Uterus (tissue), 4 donors: ENCODE data around the gene ZDHHC18. TPM values are rescaled to one million over a fixed set of nuclear protein-coding genes. Genes with fewer than 3 reads are reported as not detected.
A peak's percentile ranks its signal among the peaks of the same experiment; 100 is the strongest.
"Not testable (repeated sequence)": the region's sequence is repeated elsewhere in the genome, so short reads cannot be mapped to it uniquely, and the experiment has no call there.

Source experiments
- DNase-seq, 2 donors: peaks; one replicate each; pipeline ENCODE4 v3.0.0-alpha.2; 2019 to 2020
- H3K27ac ChIP-seq, 2 donors: fragments of 200-600 bp; sonication (generic); 1 replicate in 1 of 2; 2 replicates in 1 of 2; pipeline ENCODE4 v1.5.1; 2016 to 2018
- H3K27me3 ChIP-seq, 2 donors: fragments of 200-600 bp; sonication (generic); one replicate each; pipeline ENCODE4 v1.5.1; 2018 to 2019; ENCODE audit warnings: control low read depth in 1 of 2
- H3K36me3 ChIP-seq, 2 donors: fragments of 200-600 bp; sonication (generic); one replicate each; pipeline ENCODE4 v1.5.1; 2019; ENCODE audit warnings: control low read depth in 1 of 2
- H3K4me1 ChIP-seq, 2 donors: fragments of 200-600 bp; sonication (generic); one replicate each; pipeline ENCODE4 v1.5.1; 2018 to 2019; ENCODE audit warnings: control low read depth in 1 of 2
- H3K4me3 ChIP-seq, 2 donors: fragments of 200-600 bp; sonication (generic); 1 replicate in 1 of 2; 2 replicates in 1 of 2; pipeline ENCODE4 v1.5.1; 2018 to 2019; ENCODE audit warnings: mild to moderate bottlenecking in 1 of 2
- H3K9me3 ChIP-seq, 2 donors: fragments of 200-600 bp; sonication (generic); one replicate each; pipeline ENCODE4 v1.5.1; 2019; ENCODE audit warnings: control low read depth in 1 of 2
- CTCF ChIP-seq, 4 experiments: fragments of 200-600 bp in 2 of 4; fragments of 450-650 bp in 2 of 4; sonication (generic) in 2 of 4; IDR thresholded peaks; one replicate each; pipeline ENCODE4 v1.5.1; 2016 to 2019; ENCODE audit warnings: antibody characterized with exemption in 4 of 4, mild to moderate bottlenecking in 2 of 4, moderate library complexity in 1 of 4
- POLR2A ChIP-seq, 2 donors: fragments of 450-650 bp; IDR thresholded peaks; one replicate each; pipeline ENCODE4 v1.6.1; 2016; ENCODE audit warnings: antibody characterized with exemption in 2 of 2, mild to moderate bottlenecking in 1 of 2, moderate library complexity in 1 of 2
- intact Hi-C: fragments of 100-400 bp; cut with DNase I; formaldehyde crosslinking; loops from one replicate; pipeline ENCODE4 v1.15.1; 2023; ENCODE audit warnings: low total_unique reads
- total RNA-seq, 4 donors: library from RNA; depleted of rRNA in 3 of 4; stranded (reverse); fragments of >200 nt in 3 of 4; gene quantifications; one replicate each; pipeline versions ENCODE4 v1.1.0 to v1.2.4, GENCODE V29; 2014 to 2023
- donor health status: DM: yes; HTN: yes; CAD: no.

The ZDHHC18 gene
- total RNA-seq, 4 donors from 2014 or later = 1.2 to 19.8 (median 8.0) TPM

DNA sequence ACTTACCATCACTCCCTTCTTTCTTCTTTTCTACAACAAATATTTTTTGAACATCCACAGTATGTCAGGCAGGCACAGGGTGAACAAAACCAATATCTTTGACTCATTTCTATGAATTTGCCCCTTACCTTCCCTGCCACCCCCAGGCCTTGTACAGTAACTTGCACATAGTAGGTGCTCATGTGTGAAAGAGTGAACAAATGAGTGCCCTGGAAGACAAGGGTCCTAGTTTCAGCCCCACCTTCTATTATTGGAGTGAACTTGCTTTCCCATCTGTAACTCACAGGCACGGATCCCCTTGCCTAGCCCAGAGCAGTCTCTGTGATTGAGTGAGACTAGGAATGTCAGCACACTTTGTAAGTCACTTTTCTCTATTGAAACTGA lies 12.8 kb downstream of the ZDHHC18 start:
- Histone ChIP-seq H3K27ac (no peak overlapping the region), H3K36me3 (no peaks in the 10 kb centered on the region), H3K4me1 (no peaks in the 10 kb centered on the region), H3K9me3 (no peaks in the 10 kb centered on the region), H3K4me3 (no peak overlapping the region), H3K27me3 (no peaks in the 10 kb centered on the region)
- TF ChIP-seq POLR2A (IDR thresholded peaks at IDR 0.05) (no peak), CTCF (IDR thresholded peaks at IDR 0.05) (no peak)
- no peak for DNase-seq
- intact Hi-C loops = no loop called here

DNA sequence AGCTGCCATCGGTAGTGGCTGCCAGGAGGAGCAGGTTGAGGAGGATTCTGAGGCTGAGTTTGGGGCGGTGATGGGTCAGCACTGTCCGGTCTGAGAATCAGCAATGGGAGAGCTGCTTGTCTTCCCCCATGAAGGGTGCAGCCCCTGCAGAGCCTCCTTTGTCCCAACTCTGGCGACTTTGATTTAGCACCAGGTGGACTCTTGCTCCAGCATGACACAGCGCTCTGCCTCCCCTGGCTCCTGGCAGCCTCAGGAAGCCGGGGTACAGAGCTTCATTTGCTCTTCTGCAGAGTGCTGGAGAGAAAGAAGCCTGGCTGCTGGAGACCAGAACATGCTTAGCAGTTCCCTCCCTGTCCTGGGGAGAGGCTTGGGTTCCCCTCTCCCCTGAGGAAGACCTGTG lies 13.3 kb downstream of the ZDHHC18 start:
- no peak for DNase-seq
- Histone ChIP-seq H3K4me3 (no peak overlapping the region), H3K27ac (no peak overlapping the region), H3K27me3 (no peaks in the 10 kb centered on the region), H3K4me1 (no peaks in the 10 kb centered on the region), H3K9me3 (no peaks in the 10 kb centered on the region), H3K36me3 (no peaks in the 10 kb centered on the region)
- intact Hi-C loops = no loop called here
- TF ChIP-seq CTCF (IDR thresholded peaks at IDR 0.05) (no peak), POLR2A (IDR thresholded peaks at IDR 0.05) (no peak)

DNA sequence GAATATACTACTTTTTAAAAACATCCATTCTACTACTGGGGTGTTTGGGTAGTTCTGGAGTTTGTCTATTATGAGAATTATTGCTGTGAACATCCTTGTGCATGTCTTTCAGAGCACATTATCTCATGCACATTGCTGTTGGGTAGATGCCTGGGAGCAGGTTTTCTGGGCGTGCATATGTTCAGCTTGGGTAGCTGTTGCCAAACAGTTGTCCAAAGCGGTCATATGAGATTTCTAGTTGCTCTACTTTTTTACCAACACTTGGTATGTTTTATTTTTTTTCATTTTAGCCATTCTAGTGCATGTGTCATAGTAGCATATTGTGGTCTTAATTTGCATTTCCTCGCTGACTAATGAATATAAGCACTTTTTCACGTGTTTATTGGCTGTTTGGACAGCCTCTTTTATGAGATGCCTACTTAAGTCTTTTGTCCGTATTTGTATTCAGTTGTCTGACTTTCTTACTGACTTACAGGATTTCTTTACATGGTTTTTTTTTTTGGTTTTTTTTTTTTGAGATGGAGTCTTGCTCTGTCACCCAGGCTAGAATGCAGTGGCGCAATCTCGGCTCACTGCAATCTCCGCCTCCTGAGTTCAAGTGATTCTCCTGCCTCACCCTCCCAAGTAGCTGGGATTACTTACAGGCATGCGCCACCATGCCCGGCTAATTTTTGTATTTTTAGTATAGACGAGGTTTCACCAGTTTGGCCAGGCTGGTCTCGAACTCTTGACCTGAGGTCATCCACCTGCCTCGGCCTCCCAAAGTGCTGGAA lies 18.1 kb downstream of the ZDHHC18 start:
- no peaks in the 10 kb centered on the region for H3K36me3 ChIP-seq
- H3K4me1 ChIP-seq = peaks cover 0 to 5% of the 10 kb centered on the region in 2 donors
- no peaks in the 10 kb centered on the region for H3K27me3 ChIP-seq
- DNase-seq = no peak
- TF ChIP-seq POLR2A (IDR thresholded peaks at IDR 0.05) = no peak
- TF ChIP-seq CTCF (IDR thresholded peaks at IDR 0.05) = no peak
- intact Hi-C loops = no loop called here
- H3K27ac ChIP-seq = no peak overlapping the region
- H3K4me3 ChIP-seq = no peak overlapping the region
- H3K9me3 ChIP-seq = no peaks in the 10 kb centered on the region

DNA sequence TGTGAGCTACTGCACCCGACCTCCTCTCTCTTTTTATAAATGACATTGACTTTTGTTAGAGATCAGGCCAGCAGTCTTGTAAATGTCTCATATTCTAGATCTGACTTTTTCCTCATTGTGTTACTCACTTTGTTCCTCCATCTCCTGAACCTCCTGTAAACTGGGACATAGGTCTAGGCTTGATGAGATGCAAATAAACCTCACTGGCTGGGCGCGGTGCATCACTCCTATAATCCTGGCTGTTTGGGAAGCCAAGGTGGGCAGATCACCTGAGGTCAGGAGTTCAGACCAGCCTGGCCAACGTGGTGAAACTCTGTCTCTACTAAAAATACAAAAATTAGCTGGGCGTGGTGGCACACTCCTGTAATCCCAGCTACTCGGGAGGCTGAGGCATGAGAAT lies 21.3 kb downstream of the ZDHHC18 start:
- peak overlapping the region in 1 of 2 donors; percentile 64 for H3K27ac ChIP-seq
- H3K36me3 ChIP-seq, H3K4me1 ChIP-seq, DNase-seq, intact Hi-C loops, H3K27me3 ChIP-seq, H3K4me3 ChIP-seq, H3K9me3 ChIP-seq: not testable (repeated sequence)

DNA sequence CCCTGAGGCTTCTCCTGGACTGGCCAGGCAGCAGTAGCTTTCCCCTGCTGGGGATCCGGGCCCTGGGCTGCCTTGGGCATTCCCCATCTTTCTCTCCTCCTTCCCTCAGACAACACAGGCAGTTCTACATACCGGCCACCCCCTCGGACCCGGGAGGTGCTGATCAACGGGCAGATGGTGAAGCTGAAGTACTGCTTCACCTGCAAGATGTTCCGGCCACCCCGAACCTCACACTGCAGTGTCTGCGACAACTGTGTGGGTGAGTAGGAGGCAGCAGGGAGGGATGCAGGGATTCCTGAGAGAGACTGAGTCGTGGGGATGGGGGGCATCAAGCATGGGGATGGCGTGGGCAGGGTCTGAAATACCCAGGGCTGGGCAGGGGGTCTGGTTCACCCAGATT lies 22.0 kb downstream of the ZDHHC18 start:
- no peak overlapping the region for H3K4me3 ChIP-seq
- no peak for TF ChIP-seq POLR2A (IDR thresholded peaks at IDR 0.05)
- no peak for TF ChIP-seq CTCF (IDR thresholded peaks at IDR 0.05)
- DNase-seq = no peak
- no peaks in the 10 kb centered on the region for H3K27me3 ChIP-seq
- intact Hi-C loops = no loop called here
- H3K27ac ChIP-seq = peak overlapping the region; percentile 64 to 72
- H3K4me1 ChIP-seq = peaks cover 0 to 5% of the 10 kb centered on the region in 2 donors
- H3K9me3 ChIP-seq = no peaks in the 10 kb centered on the region
- no peaks in the 10 kb centered on the region for H3K36me3 ChIP-seq
